ENCODE data around the gene TCFL5.
"Not testable (repeated sequence)": the region's sequence is repeated elsewhere in the genome, so short reads cannot be mapped to it uniquely, and the experiment has no call there.

TCFL5 gene

DNA sequence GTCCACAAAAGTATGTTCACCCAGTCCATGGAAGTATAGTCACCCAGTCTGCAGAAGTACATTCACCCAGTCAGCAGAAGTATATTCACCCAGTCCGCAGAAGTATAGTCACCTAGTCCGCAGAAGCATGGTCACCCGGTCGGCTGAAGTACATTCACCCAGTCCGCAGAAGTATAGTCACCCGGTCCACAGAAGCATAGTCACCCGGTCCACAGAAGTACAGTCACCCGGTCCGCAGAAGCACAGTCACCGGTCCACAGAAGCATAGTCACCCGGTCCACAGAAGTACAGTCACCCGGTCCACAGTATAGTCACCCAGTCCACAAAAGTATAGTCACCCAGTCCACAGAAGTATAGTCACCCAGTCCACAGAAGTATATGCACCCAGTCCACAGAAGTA is 8.8 kb downstream of the TCFL5 start:
- DNase-seq: no peak

DNA sequence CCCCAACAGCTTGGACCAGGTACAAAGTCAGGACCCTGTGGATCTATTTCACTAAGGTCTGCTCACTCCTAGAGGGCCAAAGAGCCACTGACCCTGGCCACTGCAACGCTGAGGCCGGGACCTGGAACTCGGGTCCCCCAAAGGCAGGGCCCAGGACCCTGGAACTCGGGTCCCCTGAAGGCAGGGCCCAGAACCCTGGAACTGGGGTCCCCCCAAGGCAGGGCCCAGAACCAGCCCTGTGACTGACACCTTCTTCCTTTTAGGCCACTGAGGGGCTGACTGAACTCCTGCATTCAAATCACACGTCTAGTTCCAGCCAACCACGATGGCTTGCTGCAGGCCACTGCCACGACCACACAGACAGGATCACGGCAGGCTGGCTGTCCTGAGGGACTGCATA is 9.4 kb downstream of the TCFL5 start:
- DNase-seq: no peak

DNA sequence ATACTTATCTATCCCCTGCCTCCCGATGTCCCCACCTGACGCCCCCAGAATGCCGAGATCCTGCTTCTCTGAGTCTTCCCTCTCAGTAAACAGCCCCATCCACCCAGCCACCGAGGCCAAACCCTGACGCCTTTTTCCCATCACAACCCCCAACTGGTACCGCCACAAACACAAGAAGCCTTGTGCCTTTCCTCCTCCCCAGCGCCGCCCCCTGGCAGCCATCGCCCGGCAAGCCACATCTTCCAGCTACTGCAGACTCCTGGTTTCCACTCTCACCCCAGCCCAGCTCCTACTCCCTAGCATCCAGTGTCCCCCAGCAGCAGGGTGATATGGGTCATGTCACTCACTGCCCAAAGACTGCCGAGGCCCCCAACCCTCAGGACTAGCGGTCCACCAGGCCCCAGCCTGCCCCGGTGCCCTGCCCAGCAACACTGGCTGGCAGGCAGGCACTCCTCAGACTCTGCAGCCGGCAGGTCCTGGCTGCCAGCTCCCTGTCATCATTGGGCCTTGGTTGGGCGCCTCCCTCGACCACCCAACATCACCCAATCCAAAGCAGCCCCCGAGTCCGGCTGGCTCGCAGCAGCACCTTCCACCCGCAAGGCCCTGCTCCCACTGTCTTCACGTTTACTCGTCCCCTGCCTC is 11.2 kb downstream of the TCFL5 start:
- DNase-seq: no peak

DNA sequence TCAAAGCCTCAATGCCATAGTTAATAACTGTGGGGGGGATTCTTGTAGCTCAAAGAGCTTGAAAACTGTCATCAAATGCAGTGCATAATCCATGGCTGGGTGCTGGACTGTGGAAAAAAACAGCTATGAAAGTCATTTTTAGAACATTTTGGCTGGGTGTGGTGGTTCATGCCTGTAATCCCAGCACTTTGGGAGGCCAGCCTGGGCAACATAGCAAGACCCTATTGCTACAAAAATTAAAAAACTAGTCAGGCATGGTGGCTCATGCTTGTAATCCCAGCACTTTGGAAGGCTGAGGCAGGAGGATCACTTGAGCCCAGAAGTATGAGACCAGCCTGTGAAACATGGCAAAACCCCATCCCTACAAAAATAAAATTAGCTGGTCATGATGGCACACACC is 12.2 kb downstream of the TCFL5 start:
- no peak for DNase-seq

DNA sequence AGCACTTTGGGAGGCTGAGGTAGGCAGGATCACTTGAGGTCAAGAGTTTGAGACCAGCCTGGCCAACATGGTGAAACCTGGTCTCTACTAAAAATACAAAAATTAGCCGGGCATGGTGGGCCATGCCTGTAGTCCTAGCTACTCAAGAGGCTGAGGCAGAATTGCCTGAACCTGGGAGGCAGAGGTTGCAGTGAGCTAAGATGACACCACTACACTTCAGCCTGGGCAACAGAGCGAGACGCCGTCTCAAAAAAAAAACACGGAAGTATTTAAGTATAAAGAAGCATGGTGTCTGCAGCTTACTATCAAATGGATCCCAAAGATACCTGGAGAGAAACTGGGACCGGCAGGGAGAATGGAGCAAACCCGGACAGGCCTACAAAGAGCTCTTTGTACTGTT is 12.7 kb downstream of the TCFL5 start:
- DNase-seq: not testable (repeated sequence)

DNA sequence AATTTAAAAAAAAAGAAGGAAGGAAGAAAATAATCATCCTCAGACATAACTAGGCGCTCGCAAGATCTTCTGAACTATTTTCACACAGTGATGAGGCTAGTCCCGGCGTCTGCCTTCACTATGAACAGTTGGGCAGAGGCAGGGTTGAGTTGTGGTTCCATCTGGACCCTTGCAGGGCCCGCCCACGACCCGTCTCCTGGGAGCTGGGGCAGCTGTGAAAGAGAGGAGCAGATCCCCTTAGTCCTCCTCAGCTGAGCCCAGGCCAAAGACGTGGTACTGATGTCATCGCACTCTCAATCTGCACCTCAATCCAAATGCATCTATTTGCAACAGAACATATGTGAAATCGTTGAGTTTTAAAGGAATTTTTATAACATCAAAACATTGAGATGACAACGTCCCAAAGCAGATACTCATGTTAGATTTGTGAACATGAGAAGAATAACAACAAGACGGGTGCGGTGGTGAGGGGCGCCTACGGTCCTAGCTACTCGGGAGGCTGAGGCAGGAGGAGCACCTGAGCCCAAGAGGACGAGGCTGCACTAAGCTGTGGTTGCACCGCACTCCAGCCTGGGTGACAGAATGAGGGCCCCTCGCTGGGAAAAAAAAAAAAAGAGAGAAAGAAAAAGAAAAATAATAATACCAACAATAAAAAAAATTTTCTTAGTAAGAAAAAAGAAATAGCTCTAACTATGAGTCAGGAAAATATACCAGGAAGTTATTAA is 15.3 kb downstream of the TCFL5 start:
- DNase-seq: peak; percentile 81

DNA sequence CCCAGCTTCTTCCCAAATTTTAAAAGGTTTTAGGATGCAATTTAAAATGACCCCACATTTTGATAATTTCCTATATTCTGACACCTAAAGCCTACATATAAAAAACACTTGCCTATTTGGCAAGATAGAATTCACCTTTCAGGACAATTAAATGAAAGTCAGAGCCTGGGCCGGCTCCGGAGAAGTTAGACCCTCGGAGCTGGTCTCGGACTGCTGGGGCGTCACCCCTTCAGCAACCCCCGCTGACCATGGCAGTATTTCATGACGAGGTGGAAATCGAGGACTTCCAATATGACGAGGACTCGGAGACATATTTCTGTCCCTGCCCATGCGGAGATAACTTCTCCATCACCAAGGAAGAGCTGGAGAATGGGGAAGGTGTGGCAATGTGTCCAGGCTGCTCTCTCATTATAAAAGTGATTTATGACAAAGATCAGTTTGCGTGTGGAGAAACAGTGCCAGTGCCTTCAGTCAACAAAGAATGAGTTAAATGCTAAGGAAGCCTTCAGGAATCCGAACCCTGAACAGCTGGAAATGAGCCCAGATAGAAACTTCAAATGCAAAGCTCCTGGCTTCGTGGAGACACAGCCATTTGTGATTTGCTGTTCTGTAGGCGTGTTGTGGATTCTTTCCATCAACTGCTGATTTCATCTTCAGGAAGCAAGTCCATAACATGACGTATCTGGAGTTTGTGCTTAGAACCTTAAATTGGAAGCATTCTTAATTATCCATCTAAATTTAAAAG is 16.0 kb downstream of the TCFL5 start:
- no peak for DNase-seq

DNA sequence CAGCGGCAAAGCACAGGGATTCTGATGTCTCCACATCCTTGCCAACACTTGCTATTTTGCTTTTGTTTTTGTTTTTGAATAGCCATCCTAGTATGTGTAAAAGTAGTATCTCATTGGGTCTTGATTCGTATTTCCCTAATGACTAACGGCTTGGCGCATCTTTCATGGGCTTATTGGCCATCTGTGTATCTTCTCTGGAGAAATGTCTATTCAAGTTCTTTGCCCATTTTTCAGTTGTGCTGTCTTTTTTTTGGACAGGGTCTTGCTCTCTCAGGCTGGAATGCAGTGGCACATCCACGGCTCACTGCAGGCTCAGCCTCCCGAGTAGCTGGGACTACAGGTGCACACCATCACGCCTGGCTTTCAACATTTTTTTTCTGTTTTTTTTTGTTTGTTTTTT is 17.4 kb downstream of the TCFL5 start:
- DNase-seq: no peak

DNA sequence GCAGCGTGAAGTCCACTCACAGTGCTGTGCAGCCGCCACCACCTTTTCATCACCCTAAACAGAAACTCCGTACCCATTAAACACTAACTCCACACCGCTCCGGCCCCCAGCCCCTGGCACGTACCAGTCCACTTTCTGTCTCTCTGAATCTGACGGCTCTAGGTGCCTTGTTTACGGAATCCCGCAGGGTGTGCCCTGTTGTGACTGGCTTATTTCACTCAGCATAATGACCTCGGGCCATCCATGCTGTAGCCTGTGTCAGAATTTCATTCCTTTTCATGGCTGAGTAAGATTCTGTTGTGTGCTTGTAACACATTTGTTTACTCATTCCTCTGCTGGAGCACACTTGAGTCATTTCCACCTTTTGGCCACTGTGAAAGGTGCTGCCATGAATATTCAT is 18.0 kb downstream of the TCFL5 start:
- no peak for DNase-seq

DNA sequence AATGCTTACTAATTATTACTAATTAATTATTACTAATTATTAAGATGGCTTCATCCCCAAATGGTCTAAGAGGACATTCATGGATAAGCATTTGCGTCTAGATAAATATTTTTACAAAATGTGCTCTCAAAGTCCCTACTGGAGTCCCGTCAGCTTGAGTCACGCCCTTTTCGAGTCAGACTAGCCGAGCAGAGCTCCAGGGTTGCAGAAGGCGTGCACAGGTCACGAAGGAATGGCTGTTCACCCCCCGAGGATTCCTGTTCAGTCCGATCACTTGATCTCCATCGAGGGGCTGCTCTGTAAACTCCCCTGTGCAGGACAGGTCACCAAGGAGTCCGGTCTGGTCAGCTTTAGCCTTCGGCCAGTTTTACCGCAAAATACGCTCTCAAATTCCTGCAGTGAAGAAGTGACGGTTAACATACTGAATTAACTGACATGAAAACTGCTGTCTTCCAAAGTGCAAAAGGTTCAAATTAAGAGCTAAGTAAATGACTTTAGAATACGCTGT is 19.9 kb downstream of the TCFL5 start:
- DNase-seq: no peak

DNA sequence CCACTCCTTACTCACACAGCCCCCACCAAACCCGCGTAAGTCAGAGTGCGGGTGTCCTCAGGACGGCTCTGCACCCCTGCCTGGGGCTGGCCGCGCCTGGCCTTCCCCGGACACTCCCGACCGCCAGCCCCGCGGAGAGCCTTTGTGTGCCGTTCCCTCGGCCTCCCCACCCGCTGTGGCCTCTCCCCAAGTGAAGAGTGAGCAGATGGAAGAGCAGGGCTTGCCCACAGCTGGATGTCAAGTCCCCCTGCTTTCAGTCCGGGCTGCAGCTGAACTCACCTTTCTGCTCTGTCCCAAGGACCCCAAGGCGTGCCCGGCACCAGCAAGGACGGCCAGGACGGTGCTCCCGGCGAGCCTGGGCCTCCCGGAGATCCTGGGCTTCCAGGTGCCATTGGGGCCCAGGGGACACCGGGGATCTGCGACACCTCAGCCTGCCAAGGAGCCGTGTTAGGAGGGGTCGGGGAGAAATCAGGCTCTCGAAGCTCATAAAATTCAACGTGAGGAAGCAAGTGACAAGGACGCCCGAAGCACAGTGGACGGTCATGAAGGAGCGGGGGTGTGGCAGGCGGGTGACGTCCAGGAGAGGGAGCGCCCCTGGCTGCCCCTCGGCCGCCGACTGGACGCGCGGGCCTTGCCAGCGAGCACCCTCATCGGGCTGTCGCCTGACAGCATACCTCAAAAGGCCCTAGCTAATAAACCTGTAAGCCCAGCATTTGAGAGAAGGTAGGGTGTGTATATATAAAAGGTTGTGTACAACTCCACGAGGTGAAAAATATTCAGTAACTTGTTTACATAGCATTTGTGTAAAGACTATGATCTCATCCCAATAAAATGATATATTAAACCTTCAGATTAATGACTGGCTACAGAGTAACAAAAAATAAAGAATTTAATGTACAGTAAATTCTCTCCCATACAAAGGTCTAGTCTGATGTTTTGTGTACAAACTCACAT is 21.1 kb downstream of the TCFL5 start:
- DNase-seq: no peak

DNA sequence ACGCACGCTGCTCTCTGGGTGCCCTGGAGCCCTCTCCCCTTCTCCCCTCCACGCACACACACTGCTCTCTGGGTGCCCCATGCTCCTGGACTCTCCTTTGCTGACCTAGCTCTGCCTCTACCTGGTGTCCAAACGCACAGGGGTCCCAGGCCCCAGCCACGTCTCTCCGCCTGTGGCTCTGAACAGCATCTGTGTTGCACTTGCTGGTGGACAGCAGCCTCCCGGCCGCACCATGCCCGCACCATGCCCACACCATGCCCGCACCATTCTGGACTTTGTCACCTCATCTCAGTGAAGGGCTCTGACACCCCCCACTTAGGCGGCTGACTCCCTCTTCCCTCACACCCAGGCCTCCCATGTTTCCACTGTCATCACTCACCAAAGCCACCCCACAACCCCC is 21.8 kb downstream of the TCFL5 start:
- DNase-seq: no peak

DNA sequence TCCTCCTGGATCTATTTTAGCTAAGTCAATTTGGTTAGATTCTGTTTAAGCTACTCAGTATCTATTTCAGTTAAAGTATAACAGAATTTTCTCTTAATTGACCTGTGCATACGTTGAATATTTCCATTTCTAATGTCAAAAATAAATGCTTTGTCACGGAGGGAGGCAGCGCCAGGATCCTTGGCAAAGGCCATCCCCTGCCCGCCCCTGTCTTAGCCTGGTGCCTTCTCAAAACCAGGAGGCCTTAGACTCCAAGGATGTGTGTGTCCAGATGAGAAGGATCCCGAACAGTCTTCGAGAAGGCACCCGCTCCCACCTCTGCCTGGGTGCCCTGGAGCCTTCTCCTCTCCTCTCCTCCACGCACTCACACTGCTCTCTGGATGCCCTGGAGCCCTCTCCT is 22.4 kb downstream of the TCFL5 start:
- DNase-seq: no peak

DNA sequence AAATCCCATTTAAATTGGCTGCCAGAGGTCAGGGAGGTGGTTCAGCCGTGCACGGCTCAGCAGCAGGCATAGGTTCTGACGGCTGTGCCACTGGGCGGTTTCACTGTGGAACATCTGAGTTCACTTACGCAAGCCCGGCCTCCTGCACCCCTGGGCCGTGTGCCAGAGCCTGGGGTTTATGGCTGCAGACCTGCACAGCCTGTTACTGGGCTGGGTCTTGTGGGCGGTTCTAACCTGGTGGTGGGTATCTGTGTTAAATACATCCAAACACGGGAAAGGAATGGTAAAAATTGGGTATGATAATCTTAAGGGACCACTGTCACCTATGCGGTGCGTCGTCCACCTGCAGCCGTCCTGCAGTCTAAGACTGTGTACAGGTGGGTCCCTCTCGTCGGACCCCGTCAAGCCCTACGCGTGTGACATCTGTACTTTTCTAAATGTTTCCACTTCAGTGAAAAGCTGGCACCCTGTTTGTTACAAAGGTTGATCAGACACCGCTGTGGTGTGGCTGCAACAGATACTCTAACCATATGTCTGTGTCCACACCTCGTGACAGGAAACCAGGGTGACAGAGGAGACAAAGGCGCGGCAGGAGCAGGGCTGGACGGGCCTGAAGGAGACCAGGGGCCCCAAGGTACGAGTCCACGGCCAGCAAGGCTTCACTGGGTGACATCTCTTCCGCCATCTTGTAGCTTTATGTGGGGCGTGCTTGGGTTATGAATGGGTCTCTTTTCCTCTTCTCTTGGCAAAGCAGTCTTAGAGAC is 23.3 kb downstream of the TCFL5 start:
- DNase-seq: no peak

DNA sequence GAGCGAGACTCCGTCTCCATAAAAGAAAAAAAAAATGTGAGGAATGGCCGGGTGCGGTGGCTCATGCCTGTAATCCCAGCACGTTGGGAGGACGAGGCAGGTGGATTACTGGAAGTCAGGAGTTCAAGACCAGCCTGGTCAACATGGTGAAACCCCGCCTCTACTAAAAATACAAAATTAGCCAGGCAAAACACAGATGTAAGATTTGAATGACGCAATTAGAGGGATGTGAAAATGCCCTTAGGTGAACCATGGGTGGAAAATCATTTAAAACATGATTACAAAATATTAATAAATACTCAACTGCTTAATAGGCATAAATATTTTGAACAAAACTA is 23.9 kb downstream of the TCFL5 start:
- DNase-seq: no peak

DNA sequence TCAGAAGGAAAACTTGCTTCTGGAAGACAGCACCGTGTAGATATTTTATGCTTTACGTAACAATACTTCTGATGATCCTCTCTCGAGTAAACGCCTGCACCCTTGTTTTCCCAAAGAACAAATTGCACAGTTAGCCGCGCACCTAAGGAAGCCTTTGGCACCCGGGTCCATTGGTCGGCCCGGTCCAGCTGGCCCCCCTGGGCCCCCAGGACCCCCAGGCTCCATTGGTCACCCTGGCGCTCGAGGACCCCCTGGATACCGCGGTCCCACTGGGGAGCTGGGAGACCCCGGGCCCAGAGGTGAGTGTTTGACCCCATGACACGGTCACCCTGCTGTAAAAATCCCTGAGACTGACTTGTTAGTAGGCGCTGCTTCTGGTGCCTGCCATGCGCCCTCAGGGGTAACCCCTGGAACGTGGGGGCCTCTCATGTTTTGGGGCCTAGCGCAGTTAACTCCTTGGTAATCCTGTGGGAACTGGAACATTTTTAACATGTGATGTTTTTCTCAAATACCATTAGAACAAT is 24.6 kb downstream of the TCFL5 start:
- DNase-seq: no peak

DNA sequence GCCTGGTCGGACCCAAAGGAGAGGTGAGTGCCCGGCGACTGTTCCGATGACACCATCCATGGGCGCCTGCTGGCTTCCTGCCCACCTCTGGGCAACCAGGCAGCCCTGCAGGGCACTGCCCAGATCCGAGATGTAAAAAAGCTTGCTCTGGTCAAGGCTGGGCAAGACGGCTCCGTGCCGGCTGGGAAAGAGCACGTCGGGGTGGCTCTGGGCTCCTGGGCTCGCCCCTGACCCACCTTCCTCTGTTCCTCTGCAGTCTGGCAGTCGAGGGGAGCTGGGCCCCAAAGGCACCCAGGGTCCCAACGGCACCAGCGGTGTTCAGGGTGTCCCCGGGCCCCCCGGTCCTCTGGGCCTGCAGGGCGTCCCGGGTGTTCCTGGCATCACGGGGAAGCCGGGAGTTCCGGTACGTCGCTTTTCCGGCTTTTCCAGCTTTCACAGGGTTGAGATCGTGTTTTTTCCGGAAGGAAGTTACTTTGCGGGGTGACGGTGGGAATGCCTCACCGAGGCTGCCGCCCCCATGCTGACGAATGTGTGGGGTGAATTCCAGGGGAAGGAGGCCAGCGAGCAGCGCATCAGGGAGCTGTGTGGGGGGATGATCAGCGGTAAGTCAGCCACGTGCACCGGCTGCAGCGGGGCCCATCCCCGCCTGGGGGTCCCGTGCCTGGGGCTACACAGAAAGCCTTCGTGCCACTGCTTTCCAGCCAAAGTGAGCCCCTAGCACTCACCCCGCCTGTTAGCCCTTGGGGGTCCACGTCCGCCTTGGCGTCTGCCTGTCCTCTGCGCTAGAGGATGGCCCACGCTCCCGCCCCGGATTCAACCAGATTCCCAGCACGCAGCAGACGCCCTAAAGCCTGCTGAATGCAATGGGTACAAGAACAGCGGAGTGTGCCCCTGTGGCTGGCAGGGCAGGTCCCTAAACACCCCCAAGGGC is 25.4 kb downstream of the TCFL5 start:
- no peak for DNase-seq

DNA sequence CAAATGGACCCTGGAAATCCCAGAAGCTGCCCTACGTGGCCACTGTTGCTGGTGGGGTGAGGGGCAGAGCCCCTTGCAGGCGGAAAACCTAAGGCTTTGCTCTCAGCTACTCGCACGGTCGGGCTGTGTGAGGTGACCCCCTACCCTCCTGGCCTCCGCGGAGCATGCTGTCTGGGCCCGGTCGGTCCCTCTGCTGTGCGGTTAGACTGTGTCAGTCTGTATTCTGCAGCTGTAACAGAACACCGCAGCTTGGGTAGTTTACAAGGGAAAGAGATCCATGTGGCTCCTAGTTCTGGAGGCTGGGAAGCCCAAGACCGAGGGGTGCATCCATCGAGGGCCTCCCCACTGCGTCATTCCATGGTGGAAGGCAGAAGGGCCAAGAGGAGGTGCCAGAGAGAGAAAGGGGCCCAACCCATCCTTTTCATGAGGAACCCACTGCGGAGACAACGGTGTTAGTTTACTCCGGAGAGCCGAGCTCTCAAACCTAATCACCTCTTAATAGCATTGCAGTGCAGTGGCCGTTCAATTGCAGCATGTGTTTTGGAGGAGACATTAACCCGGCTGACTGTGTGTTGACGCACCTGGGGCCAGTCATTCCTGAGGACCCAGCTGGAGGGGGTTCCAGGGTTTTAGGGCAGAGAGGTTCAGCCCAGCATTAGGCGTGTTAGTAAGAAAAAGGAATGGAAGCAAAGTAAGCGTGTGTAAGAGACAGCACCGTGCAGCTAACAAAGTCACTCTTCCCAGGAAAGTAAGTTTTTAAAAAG is 26.5 kb downstream of the TCFL5 start:
- DNase-seq: peak; percentile 61

DNA sequence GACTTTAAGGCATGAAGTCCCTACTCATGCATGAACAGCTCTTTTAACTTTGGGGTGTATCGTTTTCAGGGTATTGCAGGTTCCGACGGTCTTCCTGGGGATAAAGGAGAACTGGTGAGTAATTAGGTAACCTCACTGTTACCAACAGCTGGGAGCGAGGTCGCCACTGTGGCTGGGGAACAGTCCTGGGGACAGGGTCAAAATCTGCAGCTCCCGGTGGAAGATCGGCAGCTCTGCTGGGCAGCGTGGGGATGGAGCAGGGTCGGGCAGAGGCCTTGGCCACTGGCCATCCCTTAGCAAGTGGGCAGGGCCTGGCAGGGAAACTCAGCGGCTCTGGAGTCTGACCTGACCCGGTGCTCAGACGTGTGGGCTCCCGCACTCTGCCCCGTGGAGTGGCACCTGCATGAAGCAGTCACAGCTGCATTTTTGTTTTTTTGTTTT is 28.7 kb downstream of the TCFL5 start:
- DNase-seq: no peak

All from NCI-H82 (cell line).